Fibroblast of skin of back (primary cell): ENCODE data around the gene WDR27.
"Not testable (repeated sequence)": the region's sequence is repeated elsewhere in the genome, so short reads cannot be mapped to it uniquely, and the experiment has no call there.

Experiments
- DNase-seq: peaks from one replicate; pipeline ENCODE4 v3.0.0-alpha.2; 2013

The WDR27 gene

GRCh38 chr6:169469028-169469427, 232.8 kb downstream of the WDR27 start:
- DNase-seq, result no peak

GRCh38 chr6:169467755-169468154, 234.1 kb downstream of the WDR27 start:
- DNase-seq, result not testable (repeated sequence)

GRCh38 chr6:169466256-169466655, 235.6 kb downstream of the WDR27 start:
- DNase-seq, result not testable (repeated sequence)

- no peak for DNase-seq
These were observed 244.1 kb downstream of the WDR27 start for GRCh38 chr6:169457762-169458161.

- no peak for DNase-seq
These were observed 245.0 kb downstream of the WDR27 start for GRCh38 chr6:169456840-169457239.

- DNase-seq, result no peak
These were observed 246.4 kb downstream of the WDR27 start for GRCh38 chr6:169455470-169455869.

- DNase-seq, result no peak
These were observed 247.0 kb downstream of the WDR27 start for GRCh38 chr6:169454872-169455204.

GRCh38 chr6:169454204-169454871, 247.5 kb downstream of the WDR27 start:
- peak; percentile 74 for DNase-seq

GRCh38 chr6:169452869-169453620, 248.8 kb downstream of the WDR27 start:
- no peak for DNase-seq

GRCh38 chr6:169452117-169452868, 249.5 kb downstream of the WDR27 start:
- peak; percentile 86 for DNase-seq

- no peak for DNase-seq
These were observed 250.6 kb downstream of the WDR27 start for GRCh38 chr6:169451065-169451838.

- DNase-seq, result peak; percentile 38
These were observed 251.7 kb downstream of the WDR27 start for GRCh38 chr6:169450097-169450496.

- no peak for DNase-seq
These were observed 252.6 kb downstream of the WDR27 start for GRCh38 chr6:169449221-169449620.

GRCh38 chr6:169445661-169446581, 255.9 kb downstream of the WDR27 start:
- no peak for DNase-seq

- DNase-seq, result no peak
These were observed 256.6 kb downstream of the WDR27 start for GRCh38 chr6:169445227-169445626.

- no peak for DNase-seq
These were observed 260.5 kb downstream of the WDR27 start for GRCh38 chr6:169441292-169441691.

GRCh38 chr6:169439710-169440109, 262.1 kb downstream of the WDR27 start:
- no peak for DNase-seq

- DNase-seq, result not testable (repeated sequence)
These were observed 267.3 kb downstream of the WDR27 start for GRCh38 chr6:169434554-169434953.

- no peak for DNase-seq
These were observed 272.8 kb downstream of the WDR27 start for GRCh38 chr6:169429001-169429400.

- DNase-seq, result no peak
These were observed 273.3 kb downstream of the WDR27 start for GRCh38 chr6:169428532-169428931.

GRCh38 chr6:169427856-169428255, 274.0 kb downstream of the WDR27 start:
- DNase-seq, result peak; percentile 71

GRCh38 chr6:169426611-169427010, 275.2 kb downstream of the WDR27 start:
- no peak for DNase-seq
